CD1c-positive myeloid dendritic cell (primary cell): ENCODE measurements around the gene CRACR2B.

ENCODE experiments used
- DNase-seq: peaks from one replicate; pipeline ENCODE4 v3.0.0-alpha.2; 2016; ENCODE audit errors: extremely low spot score

Gene CRACR2B

DNA sequence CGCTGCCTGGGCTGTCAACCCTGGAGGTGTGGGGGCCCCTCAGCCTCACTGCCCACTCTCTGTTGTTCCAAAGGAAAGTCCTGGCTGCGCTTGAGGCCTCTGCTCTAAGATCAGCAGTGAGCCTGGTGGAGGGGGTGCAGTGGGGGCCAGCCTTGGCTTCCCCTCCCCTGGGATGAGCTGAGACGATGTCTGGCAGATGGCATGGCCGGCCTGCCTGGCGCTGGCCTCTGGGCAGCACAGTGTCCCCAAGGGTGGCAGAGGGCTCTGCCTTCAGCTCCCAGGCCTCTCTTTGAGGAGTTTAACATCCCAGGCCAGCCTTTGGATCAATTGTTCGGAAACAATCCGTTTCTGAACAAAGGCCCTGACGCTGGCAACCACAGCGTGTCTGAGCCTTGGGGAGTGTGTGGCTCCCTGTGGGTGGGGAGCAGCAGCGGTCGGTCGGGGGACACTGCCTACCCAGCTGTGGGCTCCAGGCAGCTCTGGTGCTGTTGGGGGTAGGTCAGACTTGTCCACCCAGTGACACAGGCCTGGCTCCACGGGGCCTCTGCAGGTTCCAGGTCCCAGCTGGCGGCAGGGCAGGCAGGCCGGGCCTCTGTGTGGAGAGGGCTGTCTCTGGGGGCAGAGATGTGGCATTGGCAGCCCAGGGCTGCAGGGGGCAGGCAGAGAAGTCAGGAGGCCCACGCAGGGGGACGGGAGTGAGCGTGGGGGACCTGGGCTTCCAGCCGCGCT is 27.0 kb downstream of the CRACR2B start:
- DNase-seq, result no peak

DNA sequence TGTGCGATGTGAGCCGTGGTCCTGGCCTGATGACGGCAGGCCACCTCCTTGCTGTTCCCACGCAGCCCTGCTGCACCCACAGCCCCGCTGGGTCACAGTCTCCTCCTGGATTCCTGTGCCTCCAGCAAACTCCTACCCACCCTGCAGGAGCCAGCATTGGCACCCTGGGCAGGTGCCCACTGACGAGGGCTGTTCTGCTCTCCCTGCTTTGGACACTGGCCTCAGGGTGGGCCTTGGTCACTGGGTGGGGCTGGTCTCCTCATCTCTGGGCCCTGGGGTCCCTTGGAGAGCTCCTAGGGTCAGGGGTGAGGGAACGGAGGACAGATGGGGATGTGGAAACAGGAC is 27.6 kb downstream of the CRACR2B start:
- DNase-seq, result no peak

DNA sequence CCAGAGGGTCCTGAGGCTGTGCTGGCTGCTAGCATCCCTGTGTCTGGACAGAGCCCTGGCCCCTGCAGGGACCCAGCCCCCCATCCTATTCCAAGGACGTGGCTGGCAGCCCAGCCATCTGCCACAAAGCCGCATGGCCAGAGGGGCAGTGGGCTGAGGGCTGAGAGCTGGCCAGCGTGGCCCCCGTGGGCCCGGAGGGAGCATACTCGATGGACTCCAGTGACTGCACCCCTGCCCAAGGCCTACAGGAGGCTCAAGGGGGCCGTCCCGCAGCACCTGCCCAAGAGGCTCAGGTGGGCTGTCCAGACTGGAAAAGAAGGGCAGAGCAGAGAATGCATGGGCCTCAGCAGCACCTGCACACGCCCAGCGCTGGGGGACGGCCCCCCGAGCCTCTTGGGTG is 28.1 kb downstream of the CRACR2B start:
- DNase-seq, result no peak

DNA sequence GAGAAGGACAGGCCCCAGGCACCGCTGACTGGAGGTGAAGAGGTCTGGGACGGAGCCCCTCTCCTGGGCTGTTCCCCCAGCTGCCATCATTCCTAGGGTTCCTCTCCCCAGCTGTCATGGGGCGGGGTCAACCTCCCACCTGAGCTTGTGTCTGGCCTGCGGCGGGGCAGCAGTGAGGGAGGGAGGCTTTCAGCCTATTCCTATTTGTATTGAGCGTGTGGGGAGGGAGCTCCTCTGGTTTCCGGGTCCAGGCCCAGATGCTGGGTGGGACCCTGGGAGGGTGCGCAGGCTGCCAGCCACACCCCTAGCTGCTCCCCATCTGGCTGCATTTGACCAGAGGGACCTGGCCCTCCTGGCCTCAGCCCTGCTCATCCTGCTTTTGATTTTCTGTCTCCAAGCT is 28.7 kb downstream of the CRACR2B start:
- DNase-seq, result no peak

DNA sequence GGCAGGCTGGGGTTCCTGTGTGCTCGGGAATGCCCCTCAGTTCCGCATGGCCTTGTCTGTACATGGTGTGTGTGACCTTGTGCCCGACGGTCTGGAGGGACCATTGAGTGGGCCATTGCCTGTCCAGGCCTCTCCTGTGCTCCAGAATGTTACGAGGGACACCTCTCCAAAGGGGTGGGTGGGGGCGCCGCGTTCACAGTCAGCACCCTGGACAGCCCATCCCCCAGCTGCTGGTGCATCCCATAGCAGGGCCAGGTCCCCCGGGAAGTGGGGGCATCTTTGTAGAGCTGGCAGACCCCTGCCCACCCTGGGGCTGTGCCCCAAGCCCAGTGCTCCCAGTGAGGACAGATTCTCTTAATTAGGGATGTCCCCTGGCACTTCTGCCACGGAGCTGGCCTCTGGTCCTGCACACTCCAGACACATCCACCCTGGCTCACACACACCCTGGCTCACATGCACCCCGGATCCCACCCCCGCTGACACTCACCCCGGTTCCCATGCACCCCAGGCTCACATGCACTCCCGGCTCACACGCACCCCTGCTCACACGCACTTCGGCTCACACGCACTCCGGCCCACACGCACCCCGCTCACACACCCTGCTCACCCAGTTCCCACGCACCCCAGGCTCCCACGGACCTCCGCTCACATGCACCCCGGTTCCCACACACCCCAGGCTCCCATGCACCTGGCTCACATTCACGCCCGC is 30.5 kb downstream of the CRACR2B start:
- DNase-seq, result no peak

DNA sequence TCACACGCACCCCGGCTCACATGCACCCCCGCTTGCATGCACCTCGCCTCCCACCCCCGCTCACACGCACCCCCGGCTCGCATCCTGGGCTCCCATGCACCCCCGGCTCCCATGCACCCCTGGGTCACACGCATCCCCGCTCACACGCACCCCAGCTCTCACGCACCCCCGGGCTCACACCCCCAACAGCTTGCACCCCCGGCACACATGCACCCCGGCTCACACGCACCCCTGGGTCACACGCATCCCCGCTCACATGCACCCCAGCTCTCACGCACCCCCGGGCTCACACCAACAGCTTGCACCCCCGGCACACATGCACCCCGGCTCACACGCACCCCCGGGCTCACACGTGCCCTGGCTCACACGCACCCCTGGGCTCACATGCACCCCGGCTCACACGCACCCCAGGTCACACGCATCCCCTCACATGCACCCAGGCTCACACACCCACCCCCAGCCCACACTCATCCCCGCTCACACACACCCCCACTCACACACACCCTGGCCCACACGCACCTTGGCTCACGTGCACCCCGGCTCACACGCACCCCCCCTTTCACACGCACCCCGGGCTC is 31.1 kb downstream of the CRACR2B start:
- DNase-seq, result no peak

DNA sequence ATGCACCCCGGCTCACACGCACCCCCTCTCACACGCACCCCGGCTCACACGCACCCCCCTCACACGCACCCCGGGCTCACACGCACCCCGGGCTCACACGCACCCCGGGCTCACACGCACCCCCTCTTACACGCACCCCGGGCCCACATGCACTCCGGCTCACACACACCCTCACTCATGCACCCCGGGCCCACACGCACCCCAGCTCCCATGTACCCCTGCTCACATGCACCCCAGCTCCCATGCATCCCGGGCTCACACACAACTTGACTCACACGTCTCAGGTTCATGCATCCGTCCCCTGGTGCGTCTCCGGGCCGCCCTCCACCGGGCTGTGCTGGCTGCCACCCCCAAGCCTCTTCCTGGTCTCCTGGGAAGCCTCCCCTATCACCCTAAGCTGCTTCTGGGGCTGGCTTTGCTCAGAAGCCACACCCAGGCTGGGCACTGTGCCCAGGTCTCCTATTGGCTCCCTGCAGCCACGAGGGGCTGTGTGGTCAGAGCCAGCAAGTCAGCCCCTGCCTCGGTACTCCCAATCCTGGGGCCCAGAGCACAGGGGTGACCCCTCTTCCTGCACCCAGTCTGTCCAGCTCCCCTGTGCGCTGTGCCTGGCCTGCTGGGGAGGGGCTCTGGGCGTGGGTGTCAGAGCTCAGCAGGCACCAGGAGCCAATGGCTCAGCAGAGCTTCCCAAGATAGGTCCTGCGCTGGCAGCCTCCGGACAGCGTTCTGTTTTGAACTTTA is 31.8 kb downstream of the CRACR2B start:
- DNase-seq, result peak; percentile 35

DNA sequence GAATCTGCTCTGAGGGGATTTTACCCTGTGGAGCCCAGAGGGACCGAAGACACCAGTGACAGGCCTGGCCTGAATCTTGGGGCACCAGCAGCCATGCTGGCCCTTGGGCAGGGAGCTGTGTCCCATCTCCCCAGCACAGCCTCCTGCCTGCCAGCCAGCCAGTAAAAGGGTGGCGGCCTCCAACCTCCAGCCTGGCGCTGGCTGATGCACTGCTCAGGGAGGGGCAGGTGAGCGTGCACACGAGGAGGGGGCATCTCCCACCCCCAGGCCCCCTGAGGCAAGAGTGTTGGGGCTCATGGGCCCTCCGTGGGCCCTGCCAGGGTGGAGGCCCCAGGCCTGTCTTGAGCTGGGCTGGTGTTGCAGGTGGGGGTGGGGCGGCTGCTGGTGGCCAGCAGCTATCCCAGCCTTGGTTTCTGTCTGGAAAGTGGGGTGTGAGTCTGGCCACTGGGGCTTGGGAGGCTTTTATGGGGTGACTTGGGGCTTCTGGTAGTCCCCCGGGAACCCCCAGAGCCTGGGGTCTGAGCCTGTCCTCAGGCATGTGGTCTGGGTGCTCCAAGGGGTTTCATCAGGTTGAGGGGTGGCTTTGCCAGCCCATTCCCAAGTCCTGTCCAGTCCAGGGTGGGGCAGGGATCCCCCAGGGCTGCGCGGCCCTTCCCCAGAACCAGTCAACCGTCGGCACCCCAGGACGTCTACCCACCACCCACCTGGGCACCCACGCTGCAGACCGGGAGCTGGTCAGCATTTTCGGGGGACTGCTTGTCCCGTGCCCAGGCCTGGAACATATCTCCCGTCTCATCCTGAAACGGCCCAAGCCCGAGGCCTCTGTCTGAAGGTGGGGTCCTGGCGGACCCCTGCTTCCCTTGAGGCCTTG is 32.8 kb downstream of the CRACR2B start:
- no peak for DNase-seq

DNA sequence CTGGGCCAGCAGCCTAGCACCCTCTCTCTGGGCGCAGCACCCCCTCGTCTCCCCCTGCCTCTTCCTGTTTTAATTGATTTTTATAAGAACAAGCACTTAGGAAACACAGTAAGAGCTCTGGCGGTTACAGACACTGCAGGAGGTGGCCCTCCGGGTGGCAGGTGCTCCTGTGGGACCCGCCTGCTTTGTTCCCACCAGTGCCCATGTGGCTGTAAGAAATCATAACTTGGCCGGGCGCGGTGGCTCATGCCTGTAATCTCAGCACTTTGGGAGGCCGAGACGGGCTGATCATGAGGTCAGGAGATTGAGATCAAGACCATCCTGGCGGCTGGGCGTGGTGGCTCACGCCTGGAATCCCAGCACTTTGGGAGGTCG is 33.4 kb downstream of the CRACR2B start:
- DNase-seq, result no peak

DNA sequence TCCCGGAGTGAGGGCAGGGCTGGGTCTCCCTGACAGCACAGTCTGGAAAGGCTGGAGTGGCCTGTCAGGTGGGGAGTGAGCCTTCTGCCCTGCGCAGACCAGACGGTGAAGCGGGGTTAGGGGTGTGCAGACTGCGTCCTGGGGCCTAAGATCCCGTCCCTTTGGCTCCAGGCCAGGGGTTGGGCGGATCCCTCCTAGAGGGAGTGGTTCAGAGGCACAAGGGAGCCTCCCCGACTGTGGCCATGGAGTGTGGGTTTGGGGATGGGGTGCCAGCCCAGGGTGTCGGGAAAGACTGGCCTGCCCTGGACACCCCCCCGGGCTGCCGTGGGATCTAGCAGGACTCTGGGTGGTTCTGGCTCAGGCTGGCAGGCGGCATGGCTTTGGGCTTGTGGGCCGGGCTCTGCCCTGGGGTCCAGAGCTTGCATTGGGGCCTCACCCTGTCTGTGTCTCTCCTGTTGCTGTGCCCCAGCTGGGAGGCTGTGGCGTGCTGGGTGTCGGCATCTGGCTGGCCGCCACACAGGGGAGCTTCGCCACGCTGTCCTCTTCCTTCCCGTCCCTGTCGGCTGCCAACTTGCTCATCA is 34.5 kb downstream of the CRACR2B start:
- no peak for DNase-seq

DNA sequence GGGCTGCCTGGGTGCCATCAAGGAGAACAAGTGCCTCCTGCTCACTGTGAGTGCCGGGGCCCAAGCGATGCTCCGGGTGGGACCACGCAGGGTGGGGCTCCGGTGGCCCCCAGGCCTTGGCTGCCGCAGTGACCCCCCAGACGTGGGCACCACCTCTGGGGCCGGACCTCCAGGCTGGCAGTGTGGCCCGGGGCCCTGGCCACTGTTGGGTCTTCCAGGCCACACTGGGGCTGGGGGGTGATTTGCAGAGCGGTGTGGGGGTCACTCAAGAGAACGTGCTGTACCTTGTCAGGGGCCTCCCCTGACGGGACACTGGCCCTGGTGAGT is 34.9 kb downstream of the CRACR2B start:
- DNase-seq, result no peak

DNA sequence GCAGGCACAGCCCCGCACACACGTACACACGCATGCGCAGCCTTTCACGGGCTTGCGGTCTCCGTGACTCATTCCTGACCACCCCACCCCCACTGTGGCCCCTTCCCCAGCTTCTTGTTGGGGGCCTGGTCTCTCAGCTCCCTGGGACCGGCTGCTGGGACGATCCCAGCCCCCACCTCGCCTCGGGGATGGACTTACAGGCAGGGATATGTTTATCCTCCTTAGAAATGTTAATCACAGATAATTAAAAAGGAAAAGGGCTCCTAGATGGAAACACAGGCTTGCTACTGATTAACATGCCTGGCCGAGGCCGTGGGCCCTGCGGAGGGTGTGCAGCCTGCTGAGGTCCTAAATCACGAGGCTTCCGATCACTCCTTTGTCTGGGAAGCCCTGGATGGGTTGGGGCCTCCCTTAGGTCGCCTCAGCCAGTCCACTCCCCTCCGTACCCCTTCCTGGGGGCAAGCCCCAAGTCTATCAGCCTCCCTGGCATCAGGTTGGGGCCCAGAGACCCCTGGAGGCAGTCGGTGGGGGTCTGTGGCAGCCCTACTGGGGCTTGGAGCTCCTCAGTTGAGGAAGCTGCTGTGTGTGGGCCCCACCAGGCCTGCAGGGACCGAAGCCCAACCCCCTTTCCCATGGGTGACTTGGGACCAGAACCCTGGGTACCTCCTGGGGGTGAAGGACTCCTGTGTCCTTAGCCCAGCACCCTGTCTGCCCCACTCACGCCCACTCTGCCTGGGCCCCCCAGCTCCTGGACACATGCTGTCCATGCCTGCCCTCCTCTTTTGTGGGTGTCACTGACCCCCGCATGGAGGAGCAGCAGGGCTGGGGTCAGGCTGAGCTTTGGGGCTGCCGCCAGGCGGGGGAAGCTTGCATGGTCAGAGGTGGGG is 35.5 kb downstream of the CRACR2B start:
- no peak for DNase-seq

DNA sequence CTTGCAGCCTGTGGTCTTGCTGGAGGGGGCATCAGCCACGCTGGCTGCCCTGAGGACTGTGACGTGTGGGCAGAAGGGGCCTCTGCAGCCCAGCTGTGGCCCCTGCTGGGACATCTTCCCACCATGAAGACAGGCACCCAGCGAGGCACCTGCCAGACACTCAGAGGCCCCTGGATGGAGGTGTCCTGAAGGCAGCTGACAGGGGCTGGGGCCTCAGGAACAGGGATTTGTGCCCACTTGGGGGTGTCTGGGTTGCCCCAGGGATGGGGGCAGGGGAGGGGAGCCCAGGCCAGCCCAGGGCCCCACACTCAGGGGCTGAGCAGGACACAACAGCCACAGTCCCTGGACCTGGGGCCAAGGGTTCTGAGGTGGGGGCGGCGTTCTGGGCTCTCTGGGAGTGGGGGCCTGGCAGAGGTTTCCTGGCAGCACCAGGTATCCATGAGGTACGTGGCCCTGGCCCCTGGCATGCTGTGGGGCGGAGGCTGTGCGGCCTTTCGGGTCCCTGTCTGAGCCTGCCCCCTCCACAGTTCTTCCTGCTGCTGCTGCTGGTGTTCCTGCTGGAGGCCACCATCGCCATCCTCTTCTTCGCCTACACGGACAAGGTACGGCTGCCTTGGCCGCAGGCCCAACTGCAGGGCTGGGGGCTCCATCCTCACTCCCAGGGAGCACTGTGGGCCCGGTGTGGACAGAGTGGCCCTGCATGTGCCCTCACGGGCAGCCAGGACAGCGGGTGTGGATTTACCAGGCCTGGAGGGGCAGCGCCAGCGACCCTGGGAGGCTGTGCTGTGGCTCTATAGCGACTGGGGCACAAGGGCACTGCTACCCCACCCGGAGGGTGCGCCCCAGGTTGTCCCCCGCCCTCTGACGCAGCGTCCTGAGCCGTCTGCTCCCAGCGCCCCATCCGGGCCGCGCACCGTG is 36.5 kb downstream of the CRACR2B start:
- DNase-seq, result no peak

DNA sequence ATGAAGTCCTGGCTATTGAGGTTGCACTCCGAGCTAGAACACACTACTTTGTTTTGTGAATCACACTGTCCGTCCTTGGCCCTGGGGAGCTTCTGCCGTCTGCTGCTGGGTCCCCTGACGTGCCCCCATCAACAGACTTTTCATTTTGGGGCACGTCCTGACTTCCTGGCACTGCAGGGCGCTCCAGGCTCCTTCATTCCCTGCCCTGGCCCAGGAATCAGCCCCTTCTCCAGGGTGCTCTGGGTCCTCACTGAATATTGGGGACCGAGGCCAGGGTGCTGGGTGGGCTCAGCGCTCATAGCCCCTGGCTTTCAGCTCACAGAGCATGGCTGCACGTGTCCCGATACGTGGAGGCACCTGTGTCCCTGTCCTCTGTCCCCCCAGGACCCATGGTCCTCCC is 37.2 kb downstream of the CRACR2B start:
- DNase-seq, result no peak

DNA sequence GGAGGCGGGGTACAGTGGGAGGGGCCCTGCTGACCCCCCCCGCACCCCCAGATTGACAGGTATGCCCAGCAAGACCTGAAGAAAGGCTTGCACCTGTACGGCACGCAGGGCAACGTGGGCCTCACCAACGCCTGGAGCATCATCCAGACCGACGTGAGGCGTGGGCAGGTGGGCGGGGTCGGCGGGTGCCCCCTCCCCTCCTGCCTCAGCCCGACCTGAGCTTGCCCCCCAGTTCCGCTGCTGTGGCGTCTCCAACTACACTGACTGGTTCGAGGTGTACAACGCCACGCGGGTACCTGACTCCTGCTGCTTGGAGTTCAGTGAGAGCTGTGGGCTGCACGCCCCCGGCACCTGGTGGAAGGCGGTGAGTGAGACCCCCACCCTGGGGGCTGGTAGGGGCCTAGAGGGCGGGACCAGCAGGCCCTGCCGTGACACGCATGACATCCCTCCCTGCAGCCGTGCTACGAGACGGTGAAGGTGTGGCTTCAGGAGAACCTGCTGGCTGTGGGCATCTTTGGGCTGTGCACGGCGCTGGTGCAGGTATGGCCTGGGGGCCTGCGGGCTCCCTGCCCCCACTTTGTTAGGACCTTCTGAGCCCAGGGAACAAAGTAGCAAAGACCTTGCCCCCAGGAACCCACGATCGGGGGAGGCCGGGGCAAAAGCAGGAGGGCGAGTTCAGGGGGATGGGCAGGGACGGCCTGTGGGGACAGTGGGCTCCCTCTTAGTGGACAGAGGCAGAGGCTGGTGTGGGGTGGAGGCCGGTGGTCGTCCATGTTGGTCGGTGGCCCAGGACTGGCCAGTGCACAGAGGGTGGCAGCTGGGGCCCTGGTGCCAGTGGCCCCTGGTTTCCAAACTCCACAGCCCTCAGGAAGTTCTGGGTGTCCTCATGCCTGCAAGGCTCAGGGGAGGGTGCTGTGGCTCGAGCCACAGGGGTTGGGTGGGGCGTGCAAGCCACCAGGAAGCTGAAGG is 38.0 kb downstream of the CRACR2B start:
- DNase-seq, result no peak

DNA sequence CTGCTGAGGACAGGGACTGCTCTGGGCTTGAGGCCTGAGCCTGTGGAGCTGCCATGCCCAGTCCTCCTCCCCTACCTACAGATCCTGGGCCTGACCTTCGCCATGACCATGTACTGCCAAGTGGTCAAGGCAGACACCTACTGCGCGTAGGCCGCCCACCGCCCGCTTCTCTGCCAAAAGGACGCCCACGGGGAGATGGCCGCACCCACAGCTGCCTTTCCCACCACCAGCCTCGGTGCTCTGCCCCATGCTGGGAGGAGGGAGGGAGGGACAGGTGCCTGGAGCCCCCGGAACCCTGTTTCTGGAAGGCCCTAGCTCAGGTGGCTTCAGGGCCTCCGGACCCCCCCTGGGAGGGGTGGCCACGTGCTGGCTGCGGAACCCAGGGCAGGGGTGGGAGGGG is 38.8 kb downstream of the CRACR2B start:
- DNase-seq, result no peak

DNA sequence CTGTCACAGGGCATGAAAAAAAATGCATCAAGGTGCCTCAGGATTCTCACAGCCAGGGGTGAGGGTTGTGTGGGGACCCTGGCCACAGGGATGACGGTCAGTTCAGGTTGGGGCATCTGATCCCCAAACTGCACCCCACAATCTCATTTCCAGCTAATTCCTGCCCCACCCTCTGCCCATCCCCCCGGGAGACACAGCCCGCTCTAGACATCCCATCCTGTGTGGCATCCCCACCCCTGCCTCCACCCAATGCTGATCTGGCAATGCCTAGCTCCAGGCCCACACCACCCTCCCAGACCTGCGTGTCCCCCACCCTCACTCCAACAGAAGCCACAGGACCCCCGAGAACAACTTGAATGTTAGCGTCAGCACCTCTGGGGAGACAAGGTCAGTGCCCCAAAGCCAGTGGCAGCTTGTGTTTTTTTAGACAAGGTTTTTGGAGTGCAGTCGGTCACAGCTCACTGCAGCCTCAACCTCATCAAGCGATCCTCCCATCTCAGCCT is 40.2 kb downstream of the CRACR2B start:
- DNase-seq, result no peak

DNA sequence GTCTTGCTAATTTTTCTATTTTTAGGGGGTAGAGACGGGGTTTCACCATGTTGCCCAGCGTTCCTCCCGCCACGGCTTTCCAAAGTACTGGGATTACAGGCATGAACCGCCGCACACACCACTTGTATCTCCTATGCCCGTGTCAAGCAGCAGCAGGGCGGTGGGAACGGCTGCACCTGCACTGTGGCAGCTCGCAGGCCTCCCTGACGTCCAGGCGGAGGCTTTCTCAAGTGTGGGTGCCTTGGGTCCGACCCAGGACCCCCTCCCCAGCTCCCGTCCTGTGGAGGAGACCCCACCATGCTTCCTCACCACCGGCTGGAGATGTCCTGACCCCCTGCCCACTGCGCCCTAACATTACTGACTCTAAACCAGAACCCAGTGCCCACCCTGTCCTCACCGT is 40.7 kb downstream of the CRACR2B start:
- no peak for DNase-seq
